Smooth muscle cell (in vitro differentiated cells): ENCODE results near the gene METTL16. TPM values are rescaled to one million over a fixed set of nuclear protein-coding genes. Genes with fewer than 3 reads are reported as not detected.

Experiments
- DNase-seq: peaks from one replicate; lab custom pipeline; 2025; ENCODE audit not compliant: unreplicated experiment; lab: John Stamatoyannopoulos, UW
- H2AFZ ChIP-seq: fragments of 200-600 bp; sonication (generic); 2 replicates; pipeline ENCODE4 v1.6.0; 2016; ENCODE audit warnings: antibody characterized with exemption, low read depth, mild to moderate bottlenecking
- H3F3A ChIP-seq: fragments of 200-600 bp; sonication (generic); 2 replicates; pipeline ENCODE4 v1.6.0; 2017; ENCODE audit warnings: antibody characterized with exemption, low read depth
- H3K27ac ChIP-seq: fragments of 200-600 bp; sonication (generic); 2 replicates; pipeline ENCODE4 v1.5.1; 2016; ENCODE audit warnings: low read depth, mild to moderate bottlenecking
- H3K27me3 ChIP-seq: fragments of 200-600 bp; sonication (generic); 2 replicates; pipeline ENCODE4 v1.6.1; 2016; ENCODE audit warnings: low read depth, mild to moderate bottlenecking
- H3K36me3 ChIP-seq: fragments of 200-600 bp; sonication (generic); 2 replicates; pipeline ENCODE4 v1.5.1; 2016; ENCODE audit warnings: low read depth
- H3K4me1 ChIP-seq: fragments of 200-600 bp; sonication (generic); 2 replicates; pipeline ENCODE4 v1.5.1; 2016; ENCODE audit warnings: low read depth
- H3K4me2 ChIP-seq: fragments of 200-600 bp; sonication (generic); 2 replicates; pipeline ENCODE4 v1.6.0; 2016; ENCODE audit warnings: mild to moderate bottlenecking
- H3K4me3 ChIP-seq: fragments of 200-600 bp; sonication (generic); 2 replicates; pipeline ENCODE4 v1.5.1; 2016; ENCODE audit warnings: mild to moderate bottlenecking
- H3K79me2 ChIP-seq: fragments of 200-600 bp; sonication (generic); 2 replicates; pipeline ENCODE4 v1.6.0; 2016; ENCODE audit warnings: low read depth, mild to moderate bottlenecking
- H3K9ac ChIP-seq: fragments of 200-600 bp; sonication (generic); 2 replicates; pipeline ENCODE4 v1.6.0; 2016; ENCODE audit warnings: low read depth
- H3K9me3 ChIP-seq: fragments of 200-600 bp; sonication (generic); replicated peaks from 2 replicates; pipeline ENCODE4 v1.5.1; 2016; ENCODE audit warnings: low read depth
- H4K20me1 ChIP-seq: fragments of 200-600 bp; sonication (generic); 2 replicates; pipeline ENCODE4 v1.6.0; 2016; ENCODE audit warnings: low read depth
- CTCF ChIP-seq: fragments of 200-600 bp; sonication (generic); IDR thresholded peaks from 2 replicates; pipeline ENCODE4 v1.5.1; 2017; ENCODE audit warnings: borderline replicate concordance, mild to moderate bottlenecking, antibody characterized with exemption; ENCODE audit not compliant: insufficient read depth, poor library complexity, severe bottlenecking
- WGBS: methylation state at CpG from one replicate; pipeline ENCODE4 v1.1.7; 2016; ENCODE audit warnings: low lambda C conversion rate; 5-methylcytosine and 5-hydroxymethylcytosine counted together
- polyA plus RNA-seq: library from polyadenylated mRNA; unstranded; fragments of >200 nt; fragmentation: Nextera tagmentation; extraction: Ambion mirVana; gene quantifications from 2 replicates; pipeline ENCODE4 v1.2.1, GENCODE V29; 2016
- total RNA-seq: library from RNA; depleted of rRNA; stranded (reverse); fragments of >200 nt; gene quantifications from 2 replicates; pipeline ENCODE4 v1.2.3, GENCODE V29; 2014

Gene METTL16
- total and polyA plus RNA-seq, 2 experiments from 2014 or later: 16.8 to 27.4 TPM

DNA sequence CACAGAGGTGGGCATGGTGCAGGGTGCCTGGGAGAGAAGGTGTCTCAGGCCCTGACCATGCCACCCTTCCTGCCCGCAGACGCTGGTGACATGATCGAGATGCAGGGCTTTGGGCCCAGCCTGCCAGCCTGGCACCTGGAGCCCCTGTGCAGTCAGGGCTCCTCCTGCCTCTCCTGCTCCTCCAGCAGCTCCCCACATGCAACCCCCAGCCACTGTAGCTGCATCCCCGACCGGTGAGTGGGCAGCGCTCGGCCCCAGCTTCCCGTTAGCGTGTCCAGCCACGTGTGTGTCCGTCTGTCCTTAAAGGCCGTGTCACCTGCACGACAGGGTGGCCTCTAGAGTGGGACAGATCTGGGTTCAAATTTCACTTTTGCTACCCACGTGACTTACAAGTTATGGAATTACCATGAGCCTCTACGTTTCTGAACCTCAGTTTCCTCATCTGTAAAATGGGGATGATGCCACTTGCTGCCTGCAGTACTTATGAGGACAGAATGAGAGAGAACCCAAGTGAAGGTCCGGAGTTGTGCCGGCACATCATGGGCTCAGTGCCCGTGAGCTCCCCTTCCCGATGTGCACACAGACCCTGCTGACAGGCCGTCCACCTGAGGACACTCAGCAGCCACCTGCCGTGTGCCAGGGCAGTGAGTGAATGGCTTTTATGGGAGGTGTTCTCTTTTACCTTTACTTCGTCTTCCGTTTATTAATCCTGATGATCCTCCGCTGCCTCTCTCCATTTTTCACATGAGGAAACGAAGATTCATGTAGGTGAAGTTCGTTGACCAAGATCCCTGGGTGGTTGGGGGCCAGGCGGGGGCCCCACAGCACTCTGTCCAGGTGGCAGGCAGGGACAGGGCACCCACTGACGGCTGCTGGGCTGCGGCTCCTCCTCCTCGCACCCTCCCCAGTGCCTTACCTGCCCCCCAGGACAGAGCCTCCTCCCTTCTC is 140.2 kb downstream of the METTL16 start:
- no peak for TF ChIP-seq CTCF
- H3K9ac ChIP-seq: no peak overlapping the region
- H3K4me1 ChIP-seq: no peaks in the 10 kb centered on the region
- H3F3A ChIP-seq: no peaks in the 10 kb centered on the region
- H3K4me2 ChIP-seq: no peak overlapping the region
- no peak overlapping the region for H2AFZ ChIP-seq
- no peaks in the 10 kb centered on the region for H4K20me1 ChIP-seq
- H3K36me3 ChIP-seq: no peaks in the 10 kb centered on the region
- 97% methylated on average over 27 of the region's 30 CpGs for WGBS
- no peaks in the 10 kb centered on the region for H3K9me3 ChIP-seq
- DNase-seq: no peak
- no peaks in the 10 kb centered on the region for H3K27me3 ChIP-seq
- no peaks in the 10 kb centered on the region for H3K79me2 ChIP-seq
- H3K27ac ChIP-seq: no peak overlapping the region
- no peak overlapping the region for H3K4me3 ChIP-seq

GRCh38 chr17:2370211-2370589 is 141.5 kb downstream of the METTL16 start:
- no peaks in the 10 kb centered on the region for H3K79me2 ChIP-seq
- H3K4me2 ChIP-seq: no peak overlapping the region
- H3F3A ChIP-seq: no peaks in the 10 kb centered on the region
- WGBS: 87% methylated on average over 11 of the region's 11 CpGs
- TF ChIP-seq CTCF: no peak
- no peak for DNase-seq
- no peak overlapping the region for H3K9ac ChIP-seq
- no peaks in the 10 kb centered on the region for H4K20me1 ChIP-seq
- no peak overlapping the region for H3K27ac ChIP-seq
- no peak overlapping the region for H2AFZ ChIP-seq
- no peak overlapping the region for H3K4me3 ChIP-seq
- H3K27me3 ChIP-seq: no peaks in the 10 kb centered on the region
- H3K4me1 ChIP-seq: no peaks in the 10 kb centered on the region
- H3K9me3 ChIP-seq: no peaks in the 10 kb centered on the region
- no peaks in the 10 kb centered on the region for H3K36me3 ChIP-seq

GRCh38 chr17:2369551-2370210 is 142.0 kb downstream of the METTL16 start:
- WGBS: 75% methylated on average over 18 of the region's 20 CpGs
- H3K4me1 ChIP-seq: no peaks in the 10 kb centered on the region
- H4K20me1 ChIP-seq: no peaks in the 10 kb centered on the region
- no peak for DNase-seq
- no peaks in the 10 kb centered on the region for H3K9me3 ChIP-seq
- TF ChIP-seq CTCF: no peak
- H3K4me2 ChIP-seq: no peak overlapping the region
- no peak overlapping the region for H3K27ac ChIP-seq
- H3K36me3 ChIP-seq: no peaks in the 10 kb centered on the region
- no peaks in the 10 kb centered on the region for H3F3A ChIP-seq
- H3K9ac ChIP-seq: no peak overlapping the region
- no peaks in the 10 kb centered on the region for H3K27me3 ChIP-seq
- no peak overlapping the region for H2AFZ ChIP-seq
- H3K79me2 ChIP-seq: no peaks in the 10 kb centered on the region
- no peak overlapping the region for H3K4me3 ChIP-seq
